GM12865 (cell line): ENCODE measurements around the gene SRCIN1.
"Not testable (repeated sequence)": the region's sequence is repeated elsewhere in the genome, so short reads cannot be mapped to it uniquely, and the experiment has no call there.

ENCODE experiments used
- DNase-seq: peaks from one replicate; pipeline ENCODE4 v3.0.0; 2010; ENCODE audit warnings: low read depth
- H3K4me3 ChIP-seq: 2 replicates; pipeline ENCODE4 v1.5.1; 2011; ENCODE audit warnings: mild to moderate bottlenecking, low read depth, low read length, control low read depth
- TF ChIP-seq, protein P1 (sequence below): IDR thresholded peaks from 2 replicates; pipeline ENCODE4 v1.5.1; 2011; ENCODE audit warnings: low read length, control low read depth, low read depth, inconsistent platforms; ENCODE audit not compliant: insufficient read depth; ENCODE audit errors: missing control alignments

The SRCIN1 gene

DNA sequence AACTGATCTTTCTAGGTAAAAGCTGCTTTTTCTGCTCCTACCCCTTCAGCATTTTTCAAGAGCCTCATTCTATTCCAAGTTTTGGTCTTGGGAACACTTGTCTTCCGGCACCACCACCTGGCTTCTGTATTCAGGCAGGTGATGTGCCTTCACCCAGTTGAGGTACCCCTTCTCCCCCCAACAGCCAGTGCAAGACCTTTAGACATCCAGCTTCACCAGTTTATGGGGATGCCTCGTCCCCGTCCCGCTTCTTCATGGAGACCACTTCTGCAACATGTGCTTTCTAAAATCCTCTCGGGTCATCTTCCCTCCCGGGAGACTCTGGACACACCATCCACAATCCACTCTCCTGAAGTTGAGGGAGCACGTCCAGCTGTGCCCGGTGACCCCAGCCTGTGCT, 69.9 kb downstream of the SRCIN1 start:
- H3K4me3 ChIP-seq, result no peak overlapping the region
- TF ChIP-seq, protein P1, sequence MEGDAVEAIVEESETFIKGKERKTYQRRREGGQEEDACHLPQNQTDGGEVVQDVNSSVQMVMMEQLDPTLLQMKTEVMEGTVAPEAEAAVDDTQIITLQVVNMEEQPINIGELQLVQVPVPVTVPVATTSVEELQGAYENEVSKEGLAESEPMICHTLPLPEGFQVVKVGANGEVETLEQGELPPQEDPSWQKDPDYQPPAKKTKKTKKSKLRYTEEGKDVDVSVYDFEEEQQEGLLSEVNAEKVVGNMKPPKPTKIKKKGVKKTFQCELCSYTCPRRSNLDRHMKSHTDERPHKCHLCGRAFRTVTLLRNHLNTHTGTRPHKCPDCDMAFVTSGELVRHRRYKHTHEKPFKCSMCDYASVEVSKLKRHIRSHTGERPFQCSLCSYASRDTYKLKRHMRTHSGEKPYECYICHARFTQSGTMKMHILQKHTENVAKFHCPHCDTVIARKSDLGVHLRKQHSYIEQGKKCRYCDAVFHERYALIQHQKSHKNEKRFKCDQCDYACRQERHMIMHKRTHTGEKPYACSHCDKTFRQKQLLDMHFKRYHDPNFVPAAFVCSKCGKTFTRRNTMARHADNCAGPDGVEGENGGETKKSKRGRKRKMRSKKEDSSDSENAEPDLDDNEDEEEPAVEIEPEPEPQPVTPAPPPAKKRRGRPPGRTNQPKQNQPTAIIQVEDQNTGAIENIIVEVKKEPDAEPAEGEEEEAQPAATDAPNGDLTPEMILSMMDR, result no peak
- DNase-seq, result no peak

DNA sequence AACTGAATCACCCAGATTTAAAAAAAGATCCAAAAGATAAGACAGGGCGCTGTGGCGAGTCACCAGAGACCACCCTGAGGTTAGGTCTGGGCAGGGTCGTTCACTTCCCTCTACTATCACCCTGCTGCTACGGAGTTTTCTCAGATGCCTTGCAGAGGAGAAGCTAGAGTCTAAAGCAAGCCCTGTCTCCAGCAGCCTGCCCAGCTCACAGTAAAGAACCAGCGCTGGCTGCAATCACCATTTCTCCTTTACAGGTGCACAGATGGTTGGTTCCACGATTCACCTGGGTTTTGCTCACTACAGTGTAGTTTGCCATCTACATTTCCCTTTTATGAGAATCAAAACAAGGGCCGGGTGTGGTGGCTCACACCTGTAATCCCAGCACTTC, 71.3 kb downstream of the SRCIN1 start:
- TF ChIP-seq, protein P1, result no peak
- no peak for DNase-seq
- H3K4me3 ChIP-seq, result no peak overlapping the region

DNA sequence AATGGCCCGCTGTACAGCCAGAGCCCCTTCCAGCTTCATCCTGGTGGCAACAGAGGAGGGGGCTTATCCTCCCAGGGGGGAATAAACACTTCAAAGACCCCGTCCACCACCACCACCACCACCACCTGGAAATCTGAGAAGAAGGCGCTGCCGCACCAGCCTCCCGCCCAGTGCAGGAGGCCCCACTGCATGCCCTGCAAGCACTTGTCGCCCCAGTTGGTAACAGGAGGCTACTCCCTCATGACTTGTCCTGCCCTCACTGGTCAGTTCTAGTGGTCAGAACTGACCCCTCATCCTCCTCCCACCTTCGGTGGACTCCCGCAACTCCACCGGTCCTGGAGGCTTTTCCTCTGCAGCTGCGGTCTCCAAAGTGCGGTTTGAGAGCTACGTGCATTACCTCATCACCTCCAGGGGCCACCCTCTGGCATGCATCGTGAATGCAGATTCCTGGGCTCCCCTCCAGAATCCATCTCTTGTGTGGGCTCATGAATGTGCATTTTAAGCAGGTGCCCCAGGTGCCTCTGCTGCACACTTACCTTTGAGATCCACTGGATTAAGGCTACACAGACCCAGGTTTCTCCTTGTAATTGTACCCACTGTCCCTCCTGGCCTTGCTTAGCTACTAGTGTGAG, 71.8 kb downstream of the SRCIN1 start:
- DNase-seq, result no peak
- H3K4me3 ChIP-seq, result no peak overlapping the region
- TF ChIP-seq, protein P1, result no peak

DNA sequence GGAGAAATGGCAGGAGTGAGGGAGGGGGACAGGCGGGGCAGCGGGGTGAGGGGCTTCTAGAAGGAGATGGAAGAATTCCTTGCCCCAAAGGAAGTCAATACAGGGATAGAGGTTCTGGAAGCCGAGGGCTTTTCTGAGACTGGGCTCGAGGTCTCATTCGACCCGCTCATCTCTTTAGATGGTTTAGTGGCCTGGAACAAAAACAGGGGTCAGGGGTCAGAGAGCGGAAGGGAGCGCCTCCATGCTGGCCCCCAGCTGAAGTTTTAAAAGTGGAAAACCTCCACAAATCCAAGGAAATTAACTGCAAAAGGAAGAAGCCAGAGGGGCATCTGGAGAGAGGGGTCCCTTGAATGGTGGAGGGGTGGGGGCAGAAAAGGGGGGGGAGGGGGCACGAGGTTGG, 72.5 kb downstream of the SRCIN1 start:
- DNase-seq, result no peak
- TF ChIP-seq, protein P1, result no peak
- H3K4me3 ChIP-seq, result no peak overlapping the region

DNA sequence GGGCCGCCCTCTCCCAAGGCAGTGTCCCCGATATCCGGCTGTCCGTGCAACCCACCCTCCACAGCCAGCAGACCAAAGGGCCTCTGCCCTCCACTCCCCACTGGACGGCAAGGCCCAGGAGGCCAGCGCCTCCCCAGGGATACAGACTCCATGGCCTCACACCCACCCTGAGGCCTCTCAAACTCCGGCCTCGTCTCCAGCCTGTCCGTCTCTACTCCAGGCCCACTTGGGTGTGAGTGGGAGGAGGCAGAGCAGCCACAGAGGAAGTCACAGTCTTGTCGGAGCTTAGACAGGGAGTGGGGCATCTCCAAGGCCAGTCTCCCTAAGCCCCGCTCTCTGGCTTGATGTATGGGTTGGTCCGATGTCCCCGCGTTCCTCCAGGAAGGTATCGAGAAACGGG, 73.3 kb downstream of the SRCIN1 start:
- DNase-seq, result no peak
- TF ChIP-seq, protein P1, result no peak
- no peak overlapping the region for H3K4me3 ChIP-seq

DNA sequence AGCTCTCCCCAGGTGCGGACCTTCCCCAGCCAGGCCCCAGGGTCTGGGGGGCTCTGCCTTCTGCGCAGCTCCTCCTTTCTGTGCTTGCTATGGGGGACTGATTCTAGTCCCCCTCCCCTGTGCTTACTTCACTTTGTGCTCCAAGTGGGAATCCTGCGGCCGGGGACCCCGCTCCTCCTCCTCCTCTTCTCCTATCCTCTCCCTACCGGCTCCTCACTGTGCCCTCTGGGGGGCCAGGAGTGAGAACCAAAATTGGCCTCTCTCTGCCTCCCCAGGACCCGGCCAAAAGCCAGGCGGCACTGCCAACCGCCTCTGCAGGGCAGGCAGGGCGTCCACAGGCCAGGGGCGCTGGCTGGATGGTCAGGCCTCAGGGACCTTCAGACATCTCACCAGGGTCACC, 74.0 kb downstream of the SRCIN1 start:
- H3K4me3 ChIP-seq, DNase-seq: not testable (repeated sequence)

DNA sequence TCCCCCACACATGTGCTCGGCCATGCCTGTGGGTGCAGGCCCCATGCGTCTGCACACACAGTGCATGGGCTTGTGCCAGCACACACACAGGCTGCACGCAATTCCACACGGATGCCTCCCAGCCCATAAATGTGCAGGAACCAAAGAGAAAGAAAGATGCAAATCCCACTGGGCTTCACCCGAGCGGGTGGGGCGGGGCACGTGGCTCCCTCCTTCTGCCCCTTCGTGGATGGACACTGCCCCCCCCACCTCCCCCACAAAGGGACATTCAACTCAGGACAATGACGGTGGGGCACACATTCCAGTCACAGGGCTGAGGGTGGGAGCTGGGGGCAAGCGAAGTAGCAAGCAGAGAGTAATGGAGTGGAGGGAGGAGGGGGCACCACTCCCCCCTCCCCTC, 74.9 kb downstream of the SRCIN1 start:
- not testable (repeated sequence) for DNase-seq

DNA sequence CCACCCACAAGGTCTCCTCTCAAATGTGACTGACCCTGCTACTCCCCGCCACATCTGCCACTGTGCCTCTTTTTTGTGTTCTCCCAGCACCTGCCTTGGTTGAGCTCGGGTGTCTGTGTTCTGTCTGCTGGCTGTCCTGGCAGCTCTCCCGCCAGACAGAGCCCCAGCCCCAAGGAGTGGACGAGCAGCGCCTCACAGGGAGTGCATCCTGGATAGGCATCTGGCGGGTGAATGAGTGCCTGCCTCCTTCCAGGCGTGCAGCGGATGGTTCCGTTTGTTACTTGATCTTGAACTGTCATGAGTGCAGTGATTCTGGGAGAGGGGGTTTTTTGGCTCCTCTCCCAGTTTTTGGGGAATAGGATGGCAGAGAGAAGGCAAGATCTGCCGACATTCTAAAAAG, 77.6 kb downstream of the SRCIN1 start:
- H3K4me3 ChIP-seq, DNase-seq: not testable (repeated sequence)

More for the DNA sequence above, 74.9 kb downstream of the SRCIN1 start:
- H3K4me3 ChIP-seq, result not testable (repeated sequence)

DNA sequence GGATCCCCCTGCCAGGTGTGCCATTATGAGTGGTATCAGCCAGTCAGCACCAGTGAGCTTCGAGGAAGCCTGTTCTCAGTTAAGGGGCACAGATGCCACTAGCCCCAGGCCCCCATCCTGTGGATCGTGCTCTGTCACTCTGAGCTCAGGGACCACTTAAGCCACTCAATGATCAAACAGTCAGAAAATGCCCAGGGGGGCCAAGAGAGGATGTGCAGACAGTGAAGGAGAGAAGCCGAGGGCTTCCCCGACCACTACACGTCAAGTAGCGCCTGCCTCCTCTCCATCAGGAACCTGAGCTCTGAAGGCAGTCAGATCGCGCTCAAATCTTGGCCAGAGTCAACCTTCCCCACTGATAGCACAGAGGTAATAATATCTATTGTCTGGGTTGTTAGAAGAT, 79.2 kb downstream of the SRCIN1 start:
- DNase-seq, H3K4me3 ChIP-seq: not testable (repeated sequence)
